Brain microvascular endothelial cell (primary cell): ENCODE measurements around the gene C1orf167.

ENCODE experiments used
- DNase-seq: peaks from one replicate; pipeline ENCODE4 v3.0.0-alpha.2; 2020
- H3K27ac ChIP-seq: fragments of 250-450 bp; sonication (Bioruptor Pico); 2 replicates; pipeline ENCODE4 v1.5.1; 2020; ENCODE audit warnings: mild to moderate bottlenecking, moderate library complexity
- H3K27me3 ChIP-seq: fragments of 250-450 bp; sonication (Bioruptor Pico); replicated peaks from 2 replicates; pipeline ENCODE4 v1.5.1; 2020; ENCODE audit warnings: mild to moderate bottlenecking
- H3K36me3 ChIP-seq: fragments of 250-450 bp; sonication (Bioruptor Pico); replicated peaks from 2 replicates; pipeline ENCODE4 v1.5.1; 2020; ENCODE audit warnings: mild to moderate bottlenecking
- H3K4me3 ChIP-seq: 2 replicates; pipeline ENCODE4 v1.5.1; 2011; ENCODE audit warnings: low read depth, mild to moderate bottlenecking, control low read depth, low read length, moderate library complexity
- CTCF ChIP-seq: IDR thresholded peaks from 2 replicates; pipeline ENCODE4 v1.5.1; 2011; ENCODE audit warnings: low read depth, mild to moderate bottlenecking, moderate library complexity, low read length, control low read depth, inconsistent platforms; ENCODE audit errors: missing control alignments
- in situ Hi-C: cut with HindIII; loops from 2 replicates; pipeline ENCODE4 v1.10.0; 2017; ENCODE audit warnings: low sequenced_read_pairs, low pct_ligation_motif_present

The C1orf167 gene, protein sequence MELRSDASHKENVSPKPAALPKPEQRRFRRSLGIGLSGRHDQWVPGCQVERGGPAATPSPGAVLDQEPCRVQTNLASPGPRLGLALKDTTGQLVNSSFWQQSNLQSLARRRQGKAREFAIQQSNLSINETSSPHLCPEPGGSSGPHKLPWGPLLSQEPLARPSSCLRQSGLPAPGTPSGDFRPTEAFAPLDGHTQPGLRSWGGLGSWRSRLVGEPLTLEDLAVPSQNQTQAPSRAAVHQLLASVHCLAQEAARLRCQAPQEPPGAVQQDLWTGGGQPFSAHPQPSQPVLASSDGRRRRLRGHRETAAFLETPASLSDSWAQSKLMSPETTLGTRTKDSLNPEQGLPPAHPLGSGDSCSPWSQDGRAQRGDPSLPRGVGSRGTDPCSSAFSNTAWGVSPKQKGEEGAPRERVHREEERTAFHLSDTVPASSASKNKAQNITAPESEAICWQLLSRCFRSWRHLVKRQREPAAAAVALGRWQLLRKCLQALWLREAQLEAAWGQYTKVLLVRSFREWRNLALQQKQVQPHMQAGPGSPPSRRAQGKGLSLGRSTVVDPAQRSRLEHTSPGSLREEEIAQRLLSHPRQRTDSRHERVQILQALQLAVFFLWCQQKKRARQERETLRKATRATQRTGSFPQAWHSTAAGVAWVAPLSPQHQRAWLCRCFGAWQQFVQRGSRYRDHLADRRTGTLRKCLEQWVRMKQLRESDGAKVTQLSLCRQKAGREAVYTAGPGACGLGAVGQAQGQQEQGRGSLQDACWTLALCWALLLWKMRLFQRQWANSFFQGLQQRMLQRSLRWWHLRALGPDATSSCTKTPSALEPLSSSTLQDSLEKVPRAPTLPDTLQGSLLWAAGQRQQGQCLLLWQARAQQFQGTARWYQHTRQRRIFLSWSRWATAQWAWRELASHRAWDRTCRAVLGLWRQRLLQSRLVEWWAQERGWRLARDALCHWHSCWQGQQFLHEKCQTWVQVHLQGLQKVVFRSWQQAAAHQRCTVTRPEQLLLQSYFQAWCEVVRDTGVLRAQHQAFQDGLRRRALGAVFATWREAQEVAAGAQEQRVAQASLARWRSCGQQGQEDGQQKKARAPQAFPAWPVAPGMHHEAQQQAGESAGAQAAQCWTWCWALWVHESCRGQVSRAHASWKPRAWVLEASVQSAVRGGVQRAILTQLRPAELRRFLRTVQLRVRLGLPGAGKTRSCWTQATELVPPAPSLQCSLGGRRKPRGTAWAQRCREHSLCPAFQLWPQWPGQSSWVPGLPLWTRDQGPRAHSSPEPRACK (N-terminal part only)

GRCh38 chr1:11761988-11762406, at the start of gene C1orf167:
Gene C1orf167, plus strand, starts transcription at chr1:11762193. Its CDS starts 2,208 bp downstream, at chr1:11764401.
- no peak for DNase-seq
- in situ Hi-C loops = no loop called here
- Histone ChIP-seq H3K27me3 (peaks cover 5% of the 10 kb centered on the region), H3K36me3 (no peaks in the 10 kb centered on the region), H3K27ac (no peak within 1 kb of the TSS), H3K4me3 (no peak within 1 kb of the TSS)
- TF ChIP-seq CTCF = no peak

DNA sequence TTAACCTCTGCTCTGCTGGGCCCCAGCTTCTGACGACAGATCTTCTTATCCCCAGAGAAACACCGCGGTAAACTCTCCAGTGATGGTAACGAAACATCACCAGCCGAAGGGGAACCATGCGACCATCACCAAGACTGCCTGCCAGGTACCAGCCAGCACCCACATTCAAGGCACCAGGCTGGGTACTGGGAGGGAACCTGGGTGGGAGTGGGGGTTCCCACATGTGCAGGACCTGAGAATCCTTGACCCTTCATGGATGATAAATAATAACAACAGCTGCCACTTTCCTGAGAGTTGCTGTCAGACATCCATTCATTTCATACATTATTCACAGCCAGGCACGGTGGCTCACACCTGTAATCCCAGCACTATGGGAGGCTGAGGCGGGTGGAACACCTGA, 49.7 kb upstream of the C1orf167 start:
- DNase-seq = no peak
- in situ Hi-C loops = no loop called here
- Histone ChIP-seq H3K4me3 (no peak overlapping the region), H3K27me3 (peaks cover 12% of the 10 kb centered on the region), H3K36me3 (no peaks in the 10 kb centered on the region), H3K27ac (no peak overlapping the region)
- TF ChIP-seq CTCF = no peak

DNA sequence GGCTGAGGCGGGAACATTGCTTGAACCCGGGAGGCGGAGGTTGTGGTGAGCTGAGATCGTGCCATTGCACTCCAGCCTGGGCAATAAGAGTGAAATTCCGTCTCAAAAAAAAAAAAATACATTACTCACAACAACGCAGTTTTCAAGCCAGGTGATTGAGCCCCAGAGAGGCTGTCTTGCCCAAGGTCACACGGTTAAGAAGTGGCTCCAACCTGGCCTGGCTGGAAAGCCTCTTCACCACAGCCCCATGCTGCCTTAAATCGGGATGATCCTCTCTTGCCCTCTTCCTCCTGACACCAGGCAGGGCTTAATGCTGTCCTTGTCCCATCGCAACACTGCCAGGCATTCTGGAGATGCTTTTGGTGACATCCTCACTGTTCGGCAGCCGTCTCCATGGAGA, 48.9 kb upstream of the C1orf167 start:
- TF ChIP-seq CTCF = no peak
- no peak for DNase-seq
- H3K27ac ChIP-seq = no peak overlapping the region
- H3K4me3 ChIP-seq = no peak overlapping the region
- H3K36me3 ChIP-seq = no peaks in the 10 kb centered on the region
- in situ Hi-C loops = no loop called here
- peaks cover 4% of the 10 kb centered on the region for H3K27me3 ChIP-seq

- H3K4me3 ChIP-seq = no peak overlapping the region
- H3K36me3 ChIP-seq = no peaks in the 10 kb centered on the region
- H3K27ac ChIP-seq = no peak overlapping the region
- in situ Hi-C loops = no loop called here
- DNase-seq = no peak
- H3K27me3 ChIP-seq = peaks cover 2% of the 10 kb centered on the region
- no peak for TF ChIP-seq CTCF
These were observed 47.0 kb upstream of the C1orf167 start for GRCh38 chr1:11714831-11715575.
